ENCODE measurements around the gene PHIP. TPM values are rescaled to one million over a fixed set of nuclear protein-coding genes. Genes with fewer than 3 reads are reported as not detected.

PHIP gene
- total RNA-seq, 4 donors from 2014 or later: 12.1 to 34.5 (median 20.7) TPM

DNA sequence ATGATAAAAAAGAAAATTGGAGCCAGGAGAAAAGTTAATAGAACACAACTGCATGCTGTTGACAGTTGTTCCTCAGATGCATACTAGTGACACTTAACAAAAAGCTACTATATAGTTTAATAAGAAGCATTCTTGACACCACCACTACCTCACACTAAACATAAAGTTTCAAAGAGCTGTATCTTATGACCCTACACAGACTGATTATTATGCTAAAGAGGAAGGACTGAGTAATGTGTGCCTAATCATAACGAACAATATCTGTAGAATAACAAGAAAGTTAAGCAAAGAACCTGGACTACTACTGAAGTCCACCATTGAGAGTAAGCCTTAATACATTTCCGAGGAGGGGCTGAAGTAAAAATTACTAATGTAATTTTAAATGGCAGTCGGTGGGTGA is 110.9 kb downstream of the PHIP start:
- H3K36me3 ChIP-seq: peaks cover 0 to 81% (median 32%) of the 10 kb centered on the region in 4 donors
- intact Hi-C loops (cut with DNase I; ENCODE audit: low total_unique reads): no loop called here
- H3K27me3 ChIP-seq: no peaks in the 10 kb centered on the region
- H3K27ac ChIP-seq: no peak overlapping the region
- H3K4me1 ChIP-seq: no peaks in the 10 kb centered on the region
- 89 to 93% methylated on average over 3 of the region's 3 CpGs for WGBS, 2 donors (ENCODE audit: low coverage in 1 of 2)
- no peaks in the 10 kb centered on the region for H3K9me3 ChIP-seq
- H3K4me3 ChIP-seq: no peak overlapping the region
- DNase-seq: no peak
- in situ Hi-C loops (cut with MboI; ENCODE audit: low pct_ligation_motif_present in 1 of 4, low pct_unique_long_range_greater_than_20kb in 1 of 4, low sequenced_read_pairs in 3 of 4): no loop called here
- TF ChIP-seq POLR2AphosphoS5 (IDR thresholded peaks at IDR 0.05): no peak
- no peak for TF ChIP-seq POLR2A (IDR thresholded peaks at IDR 0.05)
- no peak for TF ChIP-seq EP300 (IDR thresholded peaks at IDR 0.05; ENCODE audit: low read depth)
- TF ChIP-seq, protein P1, sequence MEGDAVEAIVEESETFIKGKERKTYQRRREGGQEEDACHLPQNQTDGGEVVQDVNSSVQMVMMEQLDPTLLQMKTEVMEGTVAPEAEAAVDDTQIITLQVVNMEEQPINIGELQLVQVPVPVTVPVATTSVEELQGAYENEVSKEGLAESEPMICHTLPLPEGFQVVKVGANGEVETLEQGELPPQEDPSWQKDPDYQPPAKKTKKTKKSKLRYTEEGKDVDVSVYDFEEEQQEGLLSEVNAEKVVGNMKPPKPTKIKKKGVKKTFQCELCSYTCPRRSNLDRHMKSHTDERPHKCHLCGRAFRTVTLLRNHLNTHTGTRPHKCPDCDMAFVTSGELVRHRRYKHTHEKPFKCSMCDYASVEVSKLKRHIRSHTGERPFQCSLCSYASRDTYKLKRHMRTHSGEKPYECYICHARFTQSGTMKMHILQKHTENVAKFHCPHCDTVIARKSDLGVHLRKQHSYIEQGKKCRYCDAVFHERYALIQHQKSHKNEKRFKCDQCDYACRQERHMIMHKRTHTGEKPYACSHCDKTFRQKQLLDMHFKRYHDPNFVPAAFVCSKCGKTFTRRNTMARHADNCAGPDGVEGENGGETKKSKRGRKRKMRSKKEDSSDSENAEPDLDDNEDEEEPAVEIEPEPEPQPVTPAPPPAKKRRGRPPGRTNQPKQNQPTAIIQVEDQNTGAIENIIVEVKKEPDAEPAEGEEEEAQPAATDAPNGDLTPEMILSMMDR (IDR thresholded peaks at IDR 0.05): no peak

DNA sequence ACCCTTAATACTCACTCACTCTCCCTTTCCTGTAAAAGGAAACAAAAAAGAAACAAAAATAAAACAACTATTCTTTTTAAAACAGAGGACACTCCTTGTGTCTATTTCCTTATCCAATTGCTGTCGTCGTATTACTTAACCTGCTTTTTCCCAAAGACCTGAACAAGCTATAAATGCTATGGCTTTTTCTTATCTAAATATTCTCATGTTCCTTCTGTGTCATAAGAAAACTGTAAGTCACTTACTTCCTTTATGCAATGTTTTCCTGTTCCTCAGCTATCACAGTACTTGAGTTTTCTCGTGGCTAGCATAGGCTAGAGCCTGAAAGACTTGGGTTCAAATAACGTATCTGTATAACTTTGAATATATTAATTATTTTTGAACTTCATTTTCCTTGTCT is 111.5 kb downstream of the PHIP start:
- peaks cover 0 to 83% (median 36%) of the 10 kb centered on the region in 4 donors for H3K36me3 ChIP-seq
- in situ Hi-C loops (cut with MboI; ENCODE audit: low pct_ligation_motif_present in 1 of 4, low pct_unique_long_range_greater_than_20kb in 1 of 4, low sequenced_read_pairs in 3 of 4): no loop called here
- WGBS, 2 donors (ENCODE audit: low coverage in 1 of 2): 67 to 71% methylated on average over 4 of the region's 4 CpGs

GRCh38 chr6:78962448-78962847 is 115.6 kb downstream of the PHIP start:
- in situ Hi-C loops (cut with MboI; ENCODE audit: low pct_ligation_motif_present in 1 of 4, low pct_unique_long_range_greater_than_20kb in 1 of 4, low sequenced_read_pairs in 3 of 4): no loop called here
- Histone ChIP-seq H3K4me3 (no peak overlapping the region), H3K27ac (no peak overlapping the region), H3K4me1 (no peaks in the 10 kb centered on the region), H3K9me3 (no peaks in the 10 kb centered on the region), H3K36me3 (peaks cover 0 to 71% (median 32%) of the 10 kb centered on the region in 4 donors), H3K27me3 (no peaks in the 10 kb centered on the region)
- TF ChIP-seq POLR2A (IDR thresholded peaks at IDR 0.05) (no peak), POLR2AphosphoS5 (IDR thresholded peaks at IDR 0.05) (no peak), EP300 (IDR thresholded peaks at IDR 0.05; ENCODE audit: low read depth) (no peak)
- TF ChIP-seq, protein P1 (IDR thresholded peaks at IDR 0.05): no peak
- intact Hi-C loops (cut with DNase I; ENCODE audit: low total_unique reads): no loop called here
- no peak for DNase-seq
- WGBS, 2 donors (ENCODE audit: low coverage in 1 of 2): 96 to 100% methylated on average over 1 of the region's 1 CpG

More for the DNA sequence above, 111.5 kb downstream of the PHIP start:
- Histone ChIP-seq H3K27me3 (no peaks in the 10 kb centered on the region), H3K4me3 (no peak overlapping the region), H3K9me3 (no peaks in the 10 kb centered on the region), H3K27ac (no peak overlapping the region), H3K4me1 (no peaks in the 10 kb centered on the region)
- intact Hi-C loops (cut with DNase I; ENCODE audit: low total_unique reads): no loop called here
- TF ChIP-seq POLR2AphosphoS5 (IDR thresholded peaks at IDR 0.05) (no peak), EP300 (IDR thresholded peaks at IDR 0.05; ENCODE audit: low read depth) (no peak), POLR2A (IDR thresholded peaks at IDR 0.05) (no peak)
- TF ChIP-seq, protein P1 (IDR thresholded peaks at IDR 0.05): no peak
- DNase-seq: no peak

GRCh38 chr6:78954740-78955139 is 123.3 kb downstream of the PHIP start:
- TF ChIP-seq POLR2A (IDR thresholded peaks at IDR 0.05) (no peak), POLR2AphosphoS5 (IDR thresholded peaks at IDR 0.05) (no peak), EP300 (IDR thresholded peaks at IDR 0.05; ENCODE audit: low read depth) (no peak)
- TF ChIP-seq, protein P1 (IDR thresholded peaks at IDR 0.05): no peak
- H3K36me3 ChIP-seq: peaks cover 0 to 81% (median 22%) of the 10 kb centered on the region in 4 donors
- 96 to 97% methylated on average over 4 of the region's 4 CpGs for WGBS, 2 donors (ENCODE audit: low coverage in 1 of 2)
- no peak overlapping the region for H3K4me3 ChIP-seq
- H3K27ac ChIP-seq: no peak overlapping the region
- intact Hi-C loops (cut with DNase I; ENCODE audit: low total_unique reads): no loop called here
- in situ Hi-C loops (cut with MboI; ENCODE audit: low pct_ligation_motif_present in 1 of 4, low pct_unique_long_range_greater_than_20kb in 1 of 4, low sequenced_read_pairs in 3 of 4): no loop called here
- no peaks in the 10 kb centered on the region for H3K27me3 ChIP-seq
- H3K9me3 ChIP-seq: no peaks in the 10 kb centered on the region
- no peak for DNase-seq
- H3K4me1 ChIP-seq: no peaks in the 10 kb centered on the region
